Measurements from ENCODE around the gene NDUFS7.

NDUFS7 gene

DNA sequence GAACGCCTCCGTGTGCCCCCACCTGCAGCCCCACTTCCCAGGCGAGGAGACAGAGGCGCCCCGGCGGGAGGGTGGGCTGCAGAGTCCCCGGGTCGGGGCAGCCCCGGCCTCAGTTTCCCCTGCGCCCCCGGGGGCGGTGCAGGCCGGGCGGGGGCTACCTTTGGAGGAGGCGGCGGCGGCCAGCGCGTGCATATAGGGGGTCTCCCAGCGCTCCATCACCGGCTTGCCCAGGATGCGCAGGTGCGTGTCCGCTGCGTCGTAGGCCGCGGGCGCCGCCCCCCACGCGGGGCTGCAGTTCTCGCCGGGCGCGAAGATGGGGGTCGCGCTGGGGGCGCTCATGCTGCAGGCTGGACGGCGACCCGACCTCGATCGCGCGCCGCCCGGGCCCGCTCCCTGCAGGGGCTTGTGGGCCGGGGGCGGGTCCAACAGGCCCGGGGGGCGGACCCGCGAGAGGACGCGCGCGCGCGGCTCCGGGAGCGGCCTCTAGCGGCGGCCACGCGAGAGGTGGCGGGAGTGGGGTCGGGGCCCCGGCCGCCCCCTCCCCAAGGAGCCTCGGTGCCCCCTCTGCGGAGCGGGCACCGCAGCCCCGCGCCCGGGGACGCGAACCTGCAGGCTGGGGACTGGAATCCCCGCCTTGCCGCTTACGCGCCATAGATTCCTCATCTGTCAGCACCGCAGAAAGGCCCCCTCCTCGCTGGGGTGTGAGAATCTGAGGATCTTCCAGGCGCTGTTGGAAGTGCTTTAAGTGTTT lies 17.6 kb downstream of the NDUFS7 start, which contains the start of gene GAMT:
GAMT (minus strand) TSS at position 405 of the 751 bp plus-strand sequence; CDS start at position 339, 66 bp downstream.
- no peak for DNase-seq

DNA sequence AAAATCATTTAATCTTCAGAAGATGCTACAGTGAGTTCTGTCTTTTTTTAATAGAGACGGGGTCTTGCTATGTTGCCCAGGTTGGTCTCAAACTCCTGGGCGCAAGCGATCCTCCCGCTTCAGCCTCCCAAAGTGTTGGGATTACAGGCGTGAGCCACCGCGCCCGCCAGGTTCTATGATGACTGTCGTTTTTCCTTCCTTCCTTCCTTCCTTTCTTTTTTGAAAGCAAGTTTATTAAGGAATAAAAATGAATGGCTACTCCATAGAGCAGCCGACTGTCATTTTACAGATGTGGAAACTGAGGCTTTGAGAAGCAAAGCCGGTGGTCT lies 18.1 kb downstream of the NDUFS7 start:
- DNase-seq, result no peak

DNA sequence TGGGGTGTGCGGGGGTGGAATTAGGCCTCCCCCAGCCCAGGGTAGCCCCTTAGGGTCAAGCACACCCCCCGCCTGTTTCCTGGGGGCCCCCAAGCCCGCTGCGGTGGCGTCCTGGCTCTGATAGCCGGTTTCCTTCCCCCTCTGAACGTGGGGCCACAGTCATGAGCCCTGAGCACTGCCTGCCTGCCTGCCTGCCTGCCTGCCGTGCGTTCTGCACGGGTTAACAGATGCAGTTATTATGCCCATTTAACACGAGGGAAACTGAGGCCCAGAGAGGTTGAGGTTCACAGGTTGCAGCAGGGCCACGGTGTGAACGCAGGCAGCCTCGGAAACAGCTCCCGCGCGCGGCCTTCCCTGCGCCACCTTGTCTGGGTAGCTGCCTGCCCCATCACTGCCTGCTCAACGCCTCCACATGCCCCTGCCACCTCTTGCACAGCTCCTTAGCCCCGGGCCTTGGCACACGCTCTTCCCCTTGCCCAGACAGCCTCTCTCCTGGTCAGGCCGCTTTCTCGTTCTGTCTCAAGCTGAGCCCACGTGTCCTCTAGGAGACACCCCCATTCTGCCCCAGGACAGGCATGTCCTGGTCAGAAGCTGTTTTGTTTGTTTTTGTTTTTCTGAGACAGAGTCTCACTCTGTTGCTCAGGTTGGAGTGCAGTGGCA lies 18.8 kb downstream of the NDUFS7 start:
- no peak for DNase-seq

DNA sequence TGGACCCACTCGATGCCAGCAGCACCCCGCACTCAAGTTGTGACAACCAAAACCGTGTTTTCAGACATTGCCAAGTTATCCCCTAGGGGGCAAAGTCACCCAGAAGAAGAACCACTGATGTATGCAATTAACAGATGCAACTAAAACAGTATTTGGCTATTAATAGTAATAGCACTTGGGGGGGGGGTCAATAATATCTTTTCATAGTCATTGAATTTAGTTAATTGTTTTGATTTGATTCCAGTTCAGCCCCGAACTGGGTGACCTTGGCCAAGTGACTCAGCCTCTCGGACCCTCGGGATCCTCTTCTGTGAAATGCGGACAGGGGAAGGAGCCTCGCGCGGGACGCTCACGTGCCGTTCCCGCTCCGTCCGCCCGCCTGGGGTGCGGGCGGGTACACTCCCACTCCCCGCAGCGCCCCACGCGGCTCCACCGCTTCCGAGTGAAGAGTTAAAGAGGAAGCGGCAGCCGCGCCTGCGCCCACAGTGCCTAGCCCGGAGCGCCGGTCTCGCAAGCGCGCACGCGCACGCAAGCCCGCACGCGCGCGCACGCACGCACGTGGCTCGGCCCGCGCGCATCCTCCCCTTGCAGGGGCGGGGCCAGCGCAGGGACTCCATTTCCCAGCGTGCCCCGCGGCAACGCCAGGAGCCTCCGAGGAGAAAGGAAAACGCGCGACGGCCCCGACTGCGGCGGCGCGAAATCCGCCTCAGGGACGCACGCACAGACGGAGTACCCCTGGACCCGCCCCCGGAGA lies 23.2 kb downstream of the NDUFS7 start:
- DNase-seq, result peak; percentile 90

DNA sequence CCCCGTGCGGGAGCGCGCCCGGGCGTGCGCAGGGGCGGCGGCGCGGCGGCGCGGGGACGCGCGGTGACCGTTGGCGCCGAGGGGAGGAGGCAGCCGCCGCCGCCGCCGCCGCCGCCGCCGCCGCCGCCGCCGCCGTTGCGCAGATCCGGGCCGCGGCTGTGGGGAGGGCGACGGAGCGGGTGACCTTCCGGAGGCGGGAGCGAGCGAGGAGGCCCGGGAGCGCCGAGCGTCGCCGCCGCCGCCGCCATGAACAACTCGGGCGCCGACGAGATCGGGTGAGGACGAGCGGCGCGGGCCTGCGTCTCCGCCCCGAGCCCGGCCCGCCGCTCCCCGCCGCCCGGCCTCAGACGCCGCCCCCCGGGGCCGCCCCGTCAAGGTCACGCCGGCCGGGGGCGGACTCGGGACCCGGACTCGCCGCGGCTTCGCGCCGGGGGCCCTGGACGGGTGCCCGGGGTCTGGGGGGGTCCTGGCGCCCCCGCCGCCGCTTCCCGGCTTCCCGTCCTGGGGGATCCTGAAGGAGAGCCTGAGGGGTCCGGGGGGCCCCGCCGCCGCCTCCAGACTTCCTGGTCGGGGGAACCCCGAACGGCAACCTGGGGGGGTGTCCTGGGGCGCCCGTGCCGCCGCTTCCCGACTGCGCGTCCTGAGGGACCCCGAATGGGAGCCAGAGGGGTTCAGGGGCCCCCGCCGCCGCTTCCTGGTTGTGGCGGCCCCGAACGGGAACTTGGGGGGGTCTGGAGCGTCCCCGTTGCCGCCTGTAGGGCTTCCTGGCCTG lies 24.0 kb downstream of the NDUFS7 start, which contains the start of gene DAZAP1:
DAZAP1 (plus strand) TSS at position 59 of the 772 bp plus-strand sequence; CDS start at position 247, 188 bp downstream.
- DNase-seq, result no peak

DNA sequence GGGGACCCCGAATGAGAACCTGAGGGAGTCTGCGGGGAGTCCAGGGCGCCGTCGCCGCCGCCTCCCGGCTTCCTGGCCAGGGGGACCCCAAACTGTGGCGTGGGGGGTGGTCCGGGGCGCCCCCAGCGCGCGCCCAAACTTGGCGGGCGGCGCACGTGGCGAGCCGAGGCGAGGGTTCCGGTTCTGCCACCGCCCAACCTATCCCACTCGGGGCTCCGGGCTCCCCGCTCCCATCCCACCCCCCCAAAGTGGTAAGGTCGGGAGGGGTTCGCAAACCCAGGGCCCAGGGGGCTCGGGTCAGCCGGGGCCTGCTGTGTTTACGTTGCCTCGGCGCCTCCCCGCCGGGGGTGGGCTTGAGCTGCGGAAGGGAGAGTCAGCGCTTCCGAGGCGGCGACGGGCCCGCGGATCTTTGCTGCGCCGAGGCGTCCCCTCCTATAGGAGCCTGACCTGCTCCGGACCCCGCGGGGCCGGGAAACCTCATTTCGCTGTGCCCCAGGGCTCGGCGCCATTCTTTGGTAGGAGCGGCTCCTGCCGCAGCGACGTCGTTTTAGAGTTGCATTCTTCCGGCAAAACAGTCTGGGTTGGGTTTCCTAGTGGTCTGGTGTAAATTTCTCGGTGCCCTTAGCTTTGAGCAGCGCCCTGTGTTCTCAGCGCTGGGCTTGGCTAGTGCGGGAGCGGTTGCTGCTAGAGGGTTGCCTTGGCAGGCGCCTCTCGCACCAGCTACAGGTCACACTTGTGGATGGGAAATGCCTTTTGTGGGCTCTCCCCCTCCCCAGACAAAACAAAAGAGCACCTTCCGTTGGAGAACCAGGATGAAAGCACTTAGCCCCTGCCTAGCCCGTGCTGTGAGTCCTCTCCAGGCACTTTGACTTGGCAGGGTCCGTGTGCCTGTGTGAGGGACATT lies 24.8 kb downstream of the NDUFS7 start:
- DNase-seq, result peak; percentile 9

DNA sequence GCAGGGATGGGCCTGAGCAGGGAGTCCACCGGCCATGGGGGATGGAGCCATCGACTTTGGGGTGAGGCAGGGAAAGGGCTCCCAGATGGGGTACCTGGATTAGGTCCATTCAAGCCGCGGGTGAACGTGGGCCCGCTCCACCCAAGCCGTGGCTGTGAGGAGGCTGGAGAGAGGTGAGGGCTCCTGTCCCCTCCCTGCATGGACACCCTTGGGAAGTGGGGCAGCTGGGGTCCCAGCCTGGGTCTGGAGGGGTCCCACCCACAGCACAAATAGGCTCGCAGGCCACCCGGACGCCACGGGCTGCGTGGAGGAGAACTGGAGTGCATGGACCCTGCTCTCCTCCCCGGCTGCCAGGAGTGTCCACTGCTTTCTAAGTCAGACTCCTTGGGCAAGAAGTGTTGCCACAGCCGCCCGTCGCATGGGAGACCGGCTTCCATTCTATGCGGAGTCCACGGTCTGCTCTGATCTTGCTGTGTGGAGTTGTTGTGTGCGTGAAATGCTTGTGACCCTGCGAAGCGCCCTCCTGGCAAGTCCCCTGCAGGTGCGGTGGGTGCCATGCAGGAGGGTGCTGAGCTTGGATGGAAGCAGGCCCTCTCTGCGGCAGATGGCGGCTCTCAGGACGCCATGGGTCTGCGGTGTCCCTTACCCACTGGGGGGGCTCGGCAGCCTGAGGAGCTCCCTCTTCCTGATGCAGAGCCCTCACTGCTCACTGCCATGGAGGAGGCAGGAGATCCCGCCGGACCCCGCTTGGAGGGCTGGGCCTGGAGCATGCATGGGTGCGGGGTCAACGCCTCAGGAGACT lies 25.7 kb downstream of the NDUFS7 start:
- DNase-seq, result no peak

DNA sequence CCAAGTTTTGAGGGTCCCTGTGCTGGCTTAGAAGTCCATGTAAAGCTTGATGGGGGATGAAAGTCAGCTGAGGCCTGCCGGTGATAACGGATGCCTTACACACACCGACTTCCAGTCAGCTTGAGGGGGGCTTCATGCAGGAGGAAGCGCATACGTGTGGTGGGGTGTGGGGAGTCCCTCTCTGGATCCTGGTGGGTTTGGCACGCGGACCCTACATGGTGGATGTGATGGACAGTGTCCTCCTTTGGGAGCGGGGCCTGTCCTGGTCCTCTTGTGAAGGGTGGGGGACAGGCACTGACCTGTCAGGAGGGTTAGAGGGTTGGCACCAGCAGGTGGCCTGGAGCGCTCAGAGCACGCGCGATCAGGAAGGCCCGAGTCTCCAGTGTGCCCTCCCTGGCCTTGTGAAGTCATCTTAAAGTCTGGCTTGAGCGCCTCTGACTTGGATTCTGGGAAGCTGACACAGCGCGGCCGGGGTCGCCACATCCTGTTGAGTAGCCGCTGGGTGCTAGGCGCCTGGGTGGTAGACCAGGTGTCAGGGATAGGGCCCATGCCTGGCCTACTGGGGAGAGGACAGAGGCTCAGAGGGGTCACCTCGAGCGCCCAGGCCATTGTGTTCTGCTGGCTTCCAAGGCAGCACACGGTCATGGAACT lies 26.6 kb downstream of the NDUFS7 start:
- peak; percentile 33 for DNase-seq

DNA sequence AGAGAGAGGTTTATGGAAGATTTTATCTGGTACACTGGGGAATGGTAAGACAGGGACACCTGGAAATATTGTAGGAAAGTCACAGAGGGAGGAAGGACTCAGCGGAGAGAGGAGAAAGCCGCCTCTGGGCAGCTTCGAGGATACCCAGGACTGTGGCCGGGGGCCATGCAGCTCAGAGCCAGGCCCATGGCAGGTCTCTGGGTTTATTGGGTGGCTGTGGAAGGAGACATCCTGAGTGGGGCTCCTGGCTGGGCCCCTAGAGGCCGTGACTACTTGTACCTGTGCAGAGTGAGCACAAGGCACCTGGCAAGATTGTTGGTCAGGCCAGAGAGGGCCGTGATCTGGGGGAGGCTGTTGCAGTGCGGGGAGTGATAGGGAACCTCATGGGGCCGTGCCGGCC lies 27.1 kb downstream of the NDUFS7 start:
- no peak for DNase-seq

DNA sequence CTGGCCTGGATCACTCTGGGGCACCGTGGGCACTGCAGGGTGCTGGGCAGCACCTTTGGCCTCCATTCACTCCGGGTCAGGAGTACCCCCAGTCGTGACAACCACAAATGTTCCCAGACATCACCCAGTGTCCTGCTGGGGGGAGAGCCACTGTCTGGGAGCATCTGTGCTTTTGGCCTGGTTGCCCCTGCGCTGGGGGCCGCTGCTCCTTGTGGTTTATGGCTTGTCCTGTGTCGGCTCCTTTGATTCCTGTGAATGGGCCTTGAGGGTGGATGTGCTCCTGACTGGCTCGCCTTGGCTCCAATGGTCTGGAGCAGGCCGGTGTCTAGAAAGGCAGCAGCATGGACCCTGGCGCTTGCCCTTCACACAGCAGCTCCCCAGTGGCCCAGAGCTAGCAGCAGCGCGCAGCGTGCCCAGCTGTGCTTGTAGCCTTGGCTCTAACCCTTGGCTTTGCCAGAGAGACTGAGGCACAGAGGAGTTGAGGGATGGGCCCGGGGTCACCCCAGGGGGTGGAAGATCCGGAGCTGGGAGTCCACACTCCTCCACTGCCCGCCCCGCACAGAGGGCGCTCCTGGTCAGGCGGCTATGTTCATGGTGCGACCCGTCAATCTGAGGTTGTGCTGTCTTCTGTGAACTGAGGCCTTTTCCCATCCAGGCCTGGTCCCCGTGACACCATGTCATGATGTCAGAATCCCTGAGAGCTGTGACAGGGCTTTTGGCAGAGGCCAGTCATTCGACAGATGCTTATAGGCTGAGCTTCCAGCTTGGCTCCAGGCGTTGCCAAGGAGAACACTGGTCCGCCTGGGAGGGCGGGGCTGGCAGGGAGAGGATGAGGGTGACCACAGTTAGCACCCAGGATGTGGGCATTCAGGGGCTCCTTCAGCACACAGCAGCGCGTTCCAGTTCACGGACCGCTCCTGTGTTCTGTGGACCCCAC lies 27.8 kb downstream of the NDUFS7 start:
- no peak for DNase-seq

DNA sequence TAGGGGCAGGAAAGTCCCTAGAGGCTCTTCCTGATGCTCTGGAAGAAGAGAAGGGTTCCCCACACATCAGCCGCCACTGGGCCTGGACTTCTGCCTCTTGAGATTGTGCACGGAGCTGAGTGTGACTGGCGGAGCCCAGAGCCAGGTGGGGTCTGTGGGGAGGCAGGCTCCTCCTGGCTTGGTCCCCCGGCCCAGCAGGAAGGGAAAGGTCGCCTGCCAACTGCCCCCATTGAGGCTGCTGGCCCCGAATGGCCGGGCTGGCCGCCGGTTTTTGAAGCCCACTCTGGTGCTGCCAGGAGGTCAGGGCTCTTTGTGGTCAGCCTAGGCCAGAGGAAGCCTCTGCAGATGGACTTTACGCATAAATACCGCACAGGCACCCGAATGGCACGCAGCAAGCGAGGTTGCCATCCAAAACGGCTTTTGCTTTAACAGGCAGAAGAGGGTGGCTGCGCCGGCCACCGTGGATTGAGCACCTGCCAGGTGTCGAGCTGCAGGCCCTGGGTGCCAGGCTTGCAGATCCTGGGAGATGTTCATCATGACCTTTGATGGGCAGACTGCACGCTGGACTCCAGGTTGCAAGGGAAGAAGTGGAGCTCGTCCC lies 28.7 kb downstream of the NDUFS7 start:
- no peak for DNase-seq

DNA sequence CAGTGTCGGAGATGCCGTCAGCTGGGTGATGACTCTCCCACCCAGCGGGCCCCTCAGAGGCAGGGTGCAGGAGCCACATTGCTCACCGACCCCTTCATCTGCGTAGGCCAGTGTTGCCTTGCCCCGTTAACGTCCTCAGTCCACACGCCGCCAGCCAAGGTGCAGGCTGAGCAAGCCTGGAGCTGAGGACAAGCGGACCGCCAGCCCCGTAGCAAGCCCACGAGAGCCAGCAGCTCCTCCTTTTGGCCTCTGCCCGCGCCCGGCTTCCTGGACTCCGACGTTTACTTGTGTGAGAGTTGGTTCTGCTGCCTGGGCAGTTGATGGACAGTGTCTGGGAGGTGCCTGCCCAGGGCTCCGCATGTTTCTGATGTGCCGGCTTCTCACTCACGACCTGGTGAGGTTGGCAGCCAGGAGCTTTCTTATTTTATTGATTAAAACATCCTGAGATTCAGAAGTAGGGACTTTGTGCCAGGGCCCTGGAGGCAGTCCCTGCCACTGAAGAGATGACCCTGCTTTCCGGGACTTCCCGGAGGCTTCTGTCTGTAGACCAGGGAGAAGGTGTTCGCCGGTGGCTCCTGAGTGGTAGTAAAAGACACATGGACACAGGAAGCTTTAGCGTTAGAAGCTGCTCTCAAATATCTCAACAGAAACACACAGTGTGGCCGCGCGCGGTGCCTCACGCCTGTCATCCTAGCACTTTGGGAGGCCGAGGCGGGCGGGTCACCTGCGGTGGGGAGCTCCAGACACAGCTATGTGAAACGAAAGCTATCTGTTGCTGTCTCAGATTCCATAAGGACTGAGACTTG lies 29.5 kb downstream of the NDUFS7 start:
- DNase-seq, result no peak

DNA sequence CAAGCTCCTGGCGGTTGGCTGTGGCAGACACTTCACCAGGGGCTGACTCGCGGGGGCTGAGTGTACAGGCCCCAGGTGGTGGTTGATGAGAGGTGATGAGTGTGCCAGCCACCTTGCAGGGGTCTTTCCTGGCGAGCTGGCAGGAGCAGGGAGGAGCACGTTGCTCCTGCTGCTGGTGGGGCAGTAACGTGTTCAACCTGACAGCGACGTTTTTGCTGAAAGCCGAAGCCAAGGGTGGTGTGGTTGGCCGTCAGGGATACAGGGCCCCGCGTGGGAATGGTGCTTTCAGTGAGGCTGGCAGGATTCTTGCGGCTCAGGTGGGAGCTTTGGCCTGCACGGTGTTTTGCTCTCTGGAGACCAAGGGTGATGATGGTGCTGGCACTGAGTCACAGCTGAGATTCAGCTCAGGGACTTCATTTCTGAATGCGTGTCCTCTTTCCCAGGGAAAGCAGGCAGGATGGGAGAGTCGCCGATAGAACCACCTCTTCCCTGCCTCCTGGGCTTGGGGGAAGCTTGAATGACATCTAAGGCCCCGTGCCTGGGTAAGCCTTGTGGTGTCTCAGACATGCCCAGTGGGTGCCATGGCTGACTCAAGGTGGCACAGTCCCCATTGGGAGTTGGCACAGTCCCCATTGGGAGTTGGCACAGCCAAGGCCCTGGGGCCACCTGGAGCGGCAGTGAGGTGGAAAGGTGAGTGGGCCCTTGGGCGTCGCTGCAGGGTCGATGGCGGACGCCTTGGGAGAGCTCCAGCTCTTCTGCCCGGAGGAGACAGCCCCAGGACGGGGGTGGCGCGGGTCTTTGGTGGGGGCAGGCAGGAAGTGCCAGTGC lies 32.5 kb downstream of the NDUFS7 start:
- DNase-seq, result no peak

DNA sequence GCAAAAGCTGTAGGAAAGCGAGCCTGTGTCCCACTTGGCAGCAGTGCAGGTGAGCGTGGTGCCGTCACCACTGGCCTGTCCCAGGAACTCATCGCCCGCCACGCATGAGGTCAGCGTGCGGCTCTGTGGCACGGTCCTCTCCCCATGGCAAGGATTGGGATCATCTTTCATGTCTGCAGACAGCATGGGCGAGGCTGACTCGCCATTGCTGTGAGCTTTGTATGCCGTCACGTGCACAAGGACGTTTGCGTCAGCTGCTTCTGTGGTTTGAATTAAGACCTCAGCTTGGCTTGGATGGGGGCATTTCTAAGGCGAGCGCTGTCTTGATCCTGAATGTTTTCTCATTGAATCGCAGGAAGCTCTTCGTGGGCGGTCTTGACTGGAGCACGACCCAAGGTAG lies 33.4 kb downstream of the NDUFS7 start:
- DNase-seq, result no peak

DNA sequence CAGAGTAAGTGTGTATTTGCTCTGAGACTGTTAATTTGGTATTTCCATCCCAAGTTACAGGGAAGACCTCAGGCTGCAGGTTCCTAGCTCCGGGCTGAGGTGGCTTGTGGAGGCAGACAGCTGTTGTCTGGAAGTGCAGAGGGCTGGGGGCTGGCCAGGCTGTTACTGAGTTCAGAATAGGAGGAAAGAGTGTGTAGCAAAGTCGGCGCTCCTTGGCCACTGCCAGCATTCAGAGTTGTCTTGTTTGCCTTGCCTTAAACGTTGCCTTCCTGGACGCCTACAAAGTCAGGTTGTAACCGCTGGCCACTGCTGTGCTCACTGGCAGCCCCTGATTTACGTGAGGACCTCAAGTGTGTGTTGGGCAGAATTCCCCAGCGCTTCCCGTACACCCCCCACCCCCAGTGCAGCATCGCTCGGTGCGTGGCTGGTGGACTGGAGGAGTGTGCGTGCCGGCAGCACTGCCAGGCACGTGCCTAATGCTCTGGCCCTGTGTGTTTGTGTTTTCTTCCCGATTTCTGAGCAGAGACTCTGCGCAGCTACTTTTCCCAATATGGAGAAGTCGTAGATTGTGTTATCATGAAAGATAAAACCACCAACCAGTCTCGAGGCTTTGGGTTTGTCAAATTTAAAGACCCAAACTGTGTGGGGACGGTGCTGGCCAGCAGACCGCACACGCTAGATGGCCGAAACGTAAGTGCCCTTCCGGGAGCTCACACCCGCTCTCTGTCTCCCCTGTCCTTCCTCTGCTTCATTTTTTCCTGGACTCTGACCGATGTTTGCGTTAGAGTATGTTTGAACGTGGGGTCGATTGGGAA lies 34.2 kb downstream of the NDUFS7 start:
- DNase-seq, result no peak

DNA sequence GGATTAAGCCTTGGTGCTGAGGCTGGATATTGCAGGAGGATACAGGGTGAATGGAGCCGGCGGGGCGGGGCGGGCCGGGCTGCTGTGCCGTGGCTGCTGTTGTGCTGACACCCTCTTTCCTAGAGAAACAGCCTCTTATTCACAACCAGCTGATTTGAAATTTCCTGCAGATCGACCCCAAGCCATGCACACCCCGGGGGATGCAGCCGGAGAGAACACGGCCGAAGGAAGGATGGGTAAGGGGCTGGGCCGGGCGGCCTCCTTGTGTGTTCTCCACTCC lies 34.7 kb downstream of the NDUFS7 start:
- no peak for DNase-seq
